H54 (cell line): ENCODE measurements around the gene ZNF341.

Source experiments
- DNase-seq: peaks from one replicate; pipeline ENCODE4 v3.0.0; 2011; ENCODE audit warnings: low spot score, mixed read lengths; ENCODE audit not compliant: insufficient read length
- FAIRE-seq: peaks from 3 replicates; lab custom pipeline; 2011; peaks lifted over from hg19 to GRCh38; lab: Jason Lieb, UNC
- POLR2A ChIP-seq: IDR thresholded peaks from 2 replicates; pipeline ENCODE4 v1.6.1; 2011; ENCODE audit warnings: low read depth, mild to moderate bottlenecking, low read length

Gene ZNF341

DNA sequence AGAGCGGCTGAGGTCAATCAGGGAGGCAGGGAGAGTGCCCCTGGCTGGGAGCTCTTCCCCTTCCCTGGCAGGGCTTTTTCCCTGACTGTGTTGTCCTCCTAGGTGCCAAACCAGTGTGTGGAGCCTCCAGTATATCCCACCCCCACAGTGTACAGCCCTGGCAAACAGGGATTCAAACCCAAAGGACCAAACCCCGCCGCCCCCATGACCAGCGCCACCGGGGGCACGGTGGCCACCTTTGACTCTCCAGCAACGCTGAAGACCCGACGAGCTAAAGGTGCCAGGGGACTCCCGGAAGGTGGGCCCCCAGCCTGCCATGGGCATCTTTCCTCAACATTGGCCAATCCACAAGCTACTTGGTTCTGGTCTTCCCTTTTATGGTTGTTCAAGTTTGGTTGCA lies 25.2 kb downstream of the ZNF341 start:
- DNase-seq = no peak
- TF ChIP-seq POLR2A = no peak
- no peak for FAIRE-seq

DNA sequence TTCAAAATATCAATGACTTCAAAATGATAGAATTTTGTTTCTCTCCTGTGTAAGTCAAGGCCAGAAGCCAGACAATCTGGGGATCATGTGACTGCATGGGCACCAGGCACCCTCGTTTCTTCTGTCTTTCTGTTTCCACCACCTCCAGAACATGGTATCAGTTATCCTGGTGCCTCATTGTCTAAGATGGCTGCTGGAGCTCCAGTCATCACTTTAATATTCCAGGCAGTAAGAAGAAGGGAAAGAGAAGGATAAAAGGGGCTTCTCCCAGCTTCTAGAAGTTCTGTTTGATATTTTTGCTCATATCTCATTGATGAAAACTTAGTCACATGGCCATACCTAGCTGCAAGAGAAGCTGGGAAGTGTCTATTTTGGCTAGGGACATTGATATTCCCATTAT lies 25.7 kb downstream of the ZNF341 start:
- DNase-seq (no peak), FAIRE-seq (no peak)
- TF ChIP-seq POLR2A = no peak

DNA sequence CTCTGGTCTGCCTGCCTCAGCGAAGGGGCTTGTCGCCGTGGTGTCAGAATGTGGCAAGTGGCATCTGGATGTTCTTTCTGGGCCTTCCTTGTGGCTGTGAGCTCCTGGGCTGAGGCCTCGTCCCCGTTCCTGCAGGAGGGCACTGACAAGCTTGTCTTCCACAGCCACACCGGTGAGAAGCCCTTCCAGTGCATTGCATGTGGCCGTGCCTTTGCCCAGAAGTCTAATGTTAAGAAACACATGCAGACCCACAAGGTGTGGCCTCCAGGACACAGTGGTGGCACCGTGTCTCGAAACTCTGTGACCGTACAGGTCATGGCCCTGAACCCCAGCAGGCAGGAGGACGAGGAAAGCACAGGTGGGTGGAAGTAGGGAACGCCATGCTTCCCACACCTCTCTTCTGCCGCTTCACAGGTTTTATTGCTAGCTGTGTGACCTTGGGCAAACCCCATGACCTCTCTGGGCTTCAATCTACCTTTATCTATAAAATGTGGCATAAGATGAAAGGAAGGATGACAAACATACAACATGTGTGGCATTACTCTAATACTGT lies 30.0 kb downstream of the ZNF341 start:
- FAIRE-seq (no peak), DNase-seq (no peak)
- TF ChIP-seq POLR2A = no peak

DNA sequence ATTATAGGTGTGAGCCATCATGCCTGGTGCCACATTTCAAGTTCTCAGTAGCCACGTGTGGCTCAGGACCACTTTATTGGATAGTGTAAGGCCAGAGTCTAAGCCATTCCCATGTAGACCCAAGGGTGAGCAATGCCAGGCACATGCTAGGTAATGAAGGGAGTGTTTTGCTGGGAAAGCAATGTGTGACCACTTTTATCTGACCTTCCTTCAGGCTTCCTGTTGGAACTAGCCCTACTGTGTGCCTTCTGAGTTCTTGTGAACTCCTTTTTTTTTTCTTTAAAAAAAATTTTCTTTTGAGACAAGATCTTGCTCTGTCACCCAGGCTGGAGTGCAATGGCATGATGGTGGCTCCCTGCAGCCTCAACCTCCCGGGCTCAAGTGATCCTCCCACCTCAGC lies 33.3 kb downstream of the ZNF341 start:
- no peak for TF ChIP-seq POLR2A
- FAIRE-seq = no peak
- DNase-seq = no peak

DNA sequence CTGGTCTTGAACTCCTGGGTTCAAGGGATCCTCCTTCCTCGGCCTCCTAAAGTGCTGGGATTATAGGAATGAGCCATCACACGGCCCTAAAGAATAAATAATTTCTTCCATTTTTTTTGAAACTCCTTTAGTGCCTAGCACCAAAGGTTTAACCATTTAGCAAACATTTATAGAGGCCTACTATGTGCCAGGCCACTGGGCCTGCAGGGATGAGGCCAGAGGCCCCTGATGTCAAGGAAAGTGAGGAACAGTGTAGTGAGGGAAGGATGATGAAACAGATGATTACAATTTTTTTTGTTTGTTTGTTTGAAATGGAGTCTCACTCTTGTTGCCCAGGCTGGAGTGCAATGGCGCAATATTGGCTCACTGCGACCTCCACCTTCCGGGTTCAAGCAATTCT lies 33.8 kb downstream of the ZNF341 start:
- no peak for TF ChIP-seq POLR2A
- no peak for FAIRE-seq
- no peak for DNase-seq

DNA sequence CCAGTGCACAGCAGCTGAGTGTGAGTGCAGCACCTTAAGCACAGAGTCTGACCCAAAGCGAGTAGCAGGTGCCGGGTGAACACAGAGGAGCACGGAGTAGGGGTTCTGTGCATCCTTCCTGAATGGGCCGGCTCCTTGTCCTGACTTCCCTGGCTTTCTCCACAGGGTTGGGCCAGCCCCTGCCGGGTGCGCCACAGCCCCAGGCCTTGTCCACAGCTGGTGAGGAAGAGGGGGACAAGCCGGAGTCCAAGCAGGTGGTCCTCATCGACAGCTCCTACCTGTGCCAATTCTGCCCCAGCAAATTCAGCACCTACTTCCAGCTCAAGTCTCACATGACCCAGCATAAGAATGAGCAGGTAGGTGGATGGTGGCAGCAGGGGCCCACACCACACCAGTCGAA lies 34.9 kb downstream of the ZNF341 start:
- DNase-seq (no peak), FAIRE-seq (no peak)
- TF ChIP-seq POLR2A = no peak

DNA sequence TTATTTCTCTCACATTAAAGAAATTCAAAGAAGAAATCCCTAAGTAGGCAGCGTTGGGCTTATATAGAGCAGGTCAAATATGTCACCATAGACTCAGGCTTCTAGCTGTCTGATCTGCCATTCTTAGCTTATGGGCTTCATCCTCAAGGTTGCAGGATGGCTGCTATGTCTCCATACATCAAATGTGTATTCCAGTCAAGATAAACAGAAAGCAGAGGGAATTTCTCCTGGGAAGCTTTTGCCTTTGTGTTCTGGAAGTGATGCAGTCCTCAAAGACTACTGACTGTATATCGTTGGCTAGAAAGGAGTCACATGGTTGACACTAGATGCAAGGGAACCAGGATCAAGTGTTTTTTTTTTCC lies 36.0 kb downstream of the ZNF341 start:
- no peak for FAIRE-seq
- no peak for TF ChIP-seq POLR2A
- DNase-seq = no peak

DNA sequence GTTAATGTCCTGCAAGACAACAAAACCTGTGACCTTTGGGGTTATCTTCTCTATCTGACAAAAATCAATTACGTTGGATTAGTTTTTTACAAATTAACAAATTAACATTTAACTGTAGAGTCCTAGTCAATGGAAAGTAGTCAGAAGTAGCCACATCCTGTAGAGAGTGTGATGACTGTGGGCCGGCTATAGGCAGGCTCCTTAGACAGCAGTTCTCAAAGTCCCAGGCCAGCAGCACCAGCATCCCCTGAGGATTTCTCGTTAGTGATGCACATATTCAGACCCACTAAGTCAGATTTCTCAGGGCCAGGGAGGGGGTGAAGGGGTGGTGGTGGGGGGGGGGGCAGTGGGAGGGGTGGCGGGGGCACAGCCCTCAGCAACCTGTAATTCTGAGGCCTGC lies 37.2 kb downstream of the ZNF341 start:
- no peak for TF ChIP-seq POLR2A
- no peak for FAIRE-seq

DNA sequence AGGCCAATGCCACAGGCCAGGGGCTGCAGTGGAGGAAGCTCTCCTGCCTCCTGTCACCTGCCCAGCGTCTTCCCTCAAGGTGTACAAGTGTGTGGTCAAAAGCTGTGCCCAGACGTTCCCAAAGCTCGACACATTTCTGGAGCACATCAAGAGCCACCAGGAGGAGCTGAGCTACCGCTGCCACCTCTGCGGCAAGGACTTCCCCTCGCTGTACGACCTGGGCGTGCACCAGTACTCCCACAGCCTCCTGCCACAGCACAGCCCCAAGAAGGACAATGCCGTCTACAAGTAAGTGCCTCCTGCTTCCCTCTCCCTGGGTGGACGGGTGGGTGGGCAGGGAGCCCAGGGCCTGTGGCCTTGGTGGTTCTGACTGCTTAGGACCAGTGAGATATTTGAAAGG lies 38.2 kb downstream of the ZNF341 start:
- DNase-seq (no peak), FAIRE-seq (no peak)
- TF ChIP-seq POLR2A = no peak

More for the DNA sequence above, 37.2 kb downstream of the ZNF341 start:
- DNase-seq = no peak

DNA sequence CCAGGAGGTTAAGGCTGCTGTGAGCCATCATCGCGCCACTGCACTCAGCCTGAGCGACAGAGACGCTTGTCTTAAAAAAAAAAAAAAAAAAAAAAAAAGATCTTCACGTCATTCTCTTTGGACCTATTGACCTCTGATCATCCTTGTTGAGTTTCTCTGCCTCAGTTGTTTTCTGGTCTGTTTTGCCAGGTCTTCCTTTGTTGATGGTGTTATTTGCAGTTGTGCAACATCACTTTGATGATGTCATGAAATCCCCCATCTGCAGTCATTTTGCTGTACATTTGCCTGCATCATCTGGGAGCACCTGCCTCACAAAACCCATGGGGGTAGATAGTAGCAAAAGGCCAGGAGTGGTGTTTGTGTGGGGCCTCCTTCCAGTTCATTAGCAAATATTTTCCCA lies 40.1 kb downstream of the ZNF341 start:
- FAIRE-seq = no peak
- DNase-seq = no peak
- TF ChIP-seq POLR2A = no peak

DNA sequence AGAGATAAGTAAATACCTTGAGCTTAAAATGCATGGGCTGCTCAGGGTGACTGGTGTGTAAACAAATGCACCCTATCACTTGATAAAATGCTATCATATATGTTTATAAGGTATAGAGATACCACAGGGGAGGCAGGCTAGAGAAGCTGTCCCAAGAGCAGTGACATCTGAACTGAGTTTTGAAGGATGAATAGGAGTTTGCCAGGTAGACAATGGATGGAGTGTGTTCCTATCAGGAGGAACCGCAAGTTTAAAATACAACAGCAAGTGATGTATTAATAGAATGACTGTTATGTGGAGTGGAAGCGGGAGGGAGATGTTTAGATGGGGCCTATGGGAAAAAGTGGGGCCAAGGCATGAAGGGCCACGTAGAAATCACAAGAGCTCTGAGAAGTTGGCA lies 40.6 kb downstream of the ZNF341 start:
- DNase-seq = no peak
- no peak for FAIRE-seq
- no peak for TF ChIP-seq POLR2A

DNA sequence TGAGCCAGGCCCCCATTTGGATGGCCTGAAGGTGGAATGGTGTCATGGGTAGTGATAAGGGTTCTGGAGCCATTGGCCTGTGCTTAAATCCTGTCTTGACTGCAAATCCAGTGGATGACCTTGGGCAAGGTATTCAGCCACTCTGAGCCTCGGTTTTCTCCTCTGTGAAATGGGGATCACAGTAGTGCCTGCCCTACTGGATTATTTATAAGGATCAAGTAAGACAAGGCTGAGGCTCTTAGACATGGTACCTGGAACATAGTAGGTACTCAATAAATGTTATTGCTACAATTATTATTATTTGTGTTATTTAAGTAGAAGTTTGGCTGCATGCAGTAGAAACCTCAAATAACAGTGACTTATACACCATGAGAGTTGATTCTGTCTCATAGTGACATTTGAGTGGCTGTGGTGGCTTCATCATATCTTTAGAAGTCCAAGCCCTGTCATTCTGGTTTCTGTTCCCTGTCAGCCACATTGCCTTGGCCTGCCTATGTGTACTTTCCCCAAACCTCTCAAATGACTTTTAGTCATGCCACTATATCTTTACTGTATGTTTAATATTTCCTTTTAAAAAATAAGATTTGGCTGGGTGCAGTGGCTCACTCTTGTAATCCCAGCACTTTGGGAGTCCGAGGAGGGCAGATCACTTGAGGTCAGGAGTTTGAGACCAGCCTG lies 41.8 kb downstream of the ZNF341 start:
- no peak for DNase-seq
- no peak for FAIRE-seq

DNA sequence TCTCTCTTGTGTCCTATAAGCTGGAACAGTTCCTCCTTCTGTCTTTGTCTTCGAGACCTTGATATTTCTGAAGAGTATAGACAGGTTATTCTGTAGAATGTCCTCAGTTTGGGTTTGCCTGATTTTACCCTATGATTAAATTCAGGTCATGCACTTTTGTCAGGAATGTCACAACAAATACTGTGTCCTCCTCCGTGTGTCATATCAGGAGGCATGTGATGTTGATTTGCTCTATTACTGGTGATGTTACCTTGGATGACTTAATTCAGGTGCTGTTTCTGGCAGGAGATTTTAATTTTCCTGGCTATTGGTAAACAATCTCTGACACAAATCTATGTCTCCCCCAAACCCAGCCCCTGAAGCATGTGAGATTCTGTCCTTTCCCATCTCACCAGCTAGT lies 46.0 kb downstream of the ZNF341 start:
- DNase-seq (no peak), FAIRE-seq (no peak)
- TF ChIP-seq POLR2A = no peak

More for the DNA sequence above, 41.8 kb downstream of the ZNF341 start:
- no peak for TF ChIP-seq POLR2A

DNA sequence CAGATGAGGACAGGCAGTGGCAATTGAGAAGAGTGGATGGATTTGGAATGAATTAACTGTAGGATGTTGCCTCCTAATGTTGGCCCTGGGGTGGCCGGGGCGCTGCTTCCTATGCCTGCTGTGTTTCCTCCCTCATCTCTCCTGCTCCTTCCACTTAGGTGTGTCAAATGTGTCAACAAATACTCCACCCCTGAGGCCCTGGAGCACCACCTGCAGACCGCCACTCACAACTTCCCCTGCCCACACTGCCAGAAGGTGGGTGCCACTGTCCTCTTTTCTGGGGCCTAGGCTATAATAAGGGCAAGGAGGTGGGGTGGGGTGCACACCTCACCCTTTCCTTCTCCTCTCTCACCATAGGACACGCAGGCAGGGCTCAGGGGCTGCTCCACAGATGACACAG lies 49.3 kb downstream of the ZNF341 start:
- TF ChIP-seq POLR2A = no peak
- FAIRE-seq (no peak), DNase-seq (no peak)

DNA sequence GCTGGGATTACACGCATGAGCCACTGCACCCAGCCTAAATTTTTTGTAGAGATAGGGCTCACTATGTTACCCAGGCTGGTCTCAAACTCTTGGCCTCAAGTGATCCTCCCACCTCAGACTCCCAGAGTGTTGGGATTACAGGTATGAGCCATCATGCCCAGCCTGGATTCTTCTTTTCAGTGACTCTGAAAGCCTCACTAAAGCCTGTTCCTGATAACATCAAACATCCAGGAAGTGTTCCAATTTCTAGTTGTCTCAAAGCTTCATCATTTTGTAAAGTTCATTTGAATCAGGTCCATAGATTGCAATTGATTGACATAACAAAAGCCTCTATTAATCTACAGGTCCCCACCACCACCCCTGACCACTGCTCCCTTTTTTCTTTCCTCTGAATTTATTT lies 50.1 kb downstream of the ZNF341 start:
- no peak for FAIRE-seq
- TF ChIP-seq POLR2A = no peak
- no peak for DNase-seq
